T47D (cell line): Measurements from ENCODE around the gene KRTAP8-1.
A peak's percentile ranks its signal among the peaks of the same experiment; 100 is the strongest.

Source experiments
- DNase-seq, 2 experiments: peaks; one replicate each; pipeline versions ENCODE4 v3.0.0 to v3.0.0-alpha.2; 2011 to 2012; ENCODE audit warnings: low read depth in 1 of 2, low spot score in 1 of 2
- JUND ChIP-seq: IDR thresholded peaks from 2 replicates; pipeline ENCODE4 v1.6.1; 2012; ENCODE audit warnings: low read depth
- in situ Hi-C: cut with HindIII; loops from 2 replicates; pipeline ENCODE4 v1.10.0; 2016; ENCODE audit warnings: low sequenced_read_pairs, low pct_unique_long_range_greater_than_20kb

The KRTAP8-1 gene

GRCh38 chr21:30813174-30813573, at the start of gene KRTAP8-1:
TSS of gene KRTAP8-1 (minus strand) at chr21:30813274. CDS start at chr21:30813220, 54 bp downstream.
- in situ Hi-C loops, result no loop called here
- TF ChIP-seq JUND, result no peak

GRCh38 chr21:30847627-30848500, 34.8 kb upstream of the KRTAP8-1 start:
- TF ChIP-seq JUND, result no peak
- DNase-seq, result no peak
- in situ Hi-C loops, result no loop called here

More at GRCh38 chr21:30813174-30813573, at the start of gene KRTAP8-1:
- no peak for DNase-seq

- in situ Hi-C loops, result no loop called here
- peak in 1 of 2 experiments; percentile 7 for DNase-seq
- no peak for TF ChIP-seq JUND
Measured at GRCh38 chr21:30842990-30843389, 29.9 kb upstream of the KRTAP8-1 start.

GRCh38 chr21:30839304-30839703, 26.2 kb upstream of the KRTAP8-1 start:
- in situ Hi-C loops, result no loop called here
- TF ChIP-seq JUND, result no peak
- DNase-seq, result peak; percentile 57 to 73

GRCh38 chr21:30838536-30838935, 25.5 kb upstream of the KRTAP8-1 start:
- no peak for TF ChIP-seq JUND
- in situ Hi-C loops, result no loop called here
- DNase-seq, result no peak

GRCh38 chr21:30831194-30831765, 18.2 kb upstream of the KRTAP8-1 start:
- in situ Hi-C loops, result no loop called here
- peak in 1 of 2 experiments; percentile 26 for DNase-seq

GRCh38 chr21:30829659-30830058, 16.6 kb upstream of the KRTAP8-1 start, which contains the start of gene KRTAP7-1:
TSS of gene KRTAP7-1 (minus strand) at chr21:30829759. CDS start at chr21:30829698, 61 bp downstream.
- in situ Hi-C loops, result no loop called here
- DNase-seq, result no peak
- TF ChIP-seq JUND, result no peak

More at GRCh38 chr21:30831194-30831765, 18.2 kb upstream of the KRTAP8-1 start:
- TF ChIP-seq JUND, result no peak

- in situ Hi-C loops, result no loop called here
- no peak for DNase-seq
- no peak for TF ChIP-seq JUND
Measured at GRCh38 chr21:30818837-30819610, 6.0 kb upstream of the KRTAP8-1 start.

- TF ChIP-seq JUND, result no peak
- no peak for DNase-seq
- in situ Hi-C loops, result no loop called here
Measured at GRCh38 chr21:30800605-30801004, 12.5 kb downstream of the KRTAP8-1 start.

GRCh38 chr21:30793581-30794314, 19.3 kb downstream of the KRTAP8-1 start:
- in situ Hi-C loops, result no loop called here
- DNase-seq, result no peak
- no peak for TF ChIP-seq JUND

- in situ Hi-C loops, result no loop called here
- no peak for DNase-seq
- TF ChIP-seq JUND, result no peak
Measured at GRCh38 chr21:30779249-30779648, 33.8 kb downstream of the KRTAP8-1 start.
